OCI-LY1 (cell line): ENCODE data around the gene CFAP97.

Experiments used
- H2AFZ ChIP-seq: fragments of 200-600 bp; sonication (generic), shearing (Covaris generic); 2 replicates; pipeline ENCODE4 v1.6.0; 2014; ENCODE audit warnings: antibody characterized with exemption, mild to moderate bottlenecking, low read length
- H3F3A ChIP-seq: fragments of 200-600 bp; sonication (generic), shearing (Covaris generic); 2 replicates; pipeline ENCODE4 v1.6.0; 2014; ENCODE audit warnings: mild to moderate bottlenecking, antibody characterized with exemption, low read length, moderate library complexity; ENCODE audit not compliant: insufficient read depth
- H3K27ac ChIP-seq: fragments of 200-600 bp; sonication (generic); 2 replicates; pipeline ENCODE4 v1.5.1; 2014; ENCODE audit warnings: low read length, mixed run types, mild to moderate bottlenecking, low read depth; ENCODE audit not compliant: poor library complexity, severe bottlenecking
- H3K27me3 ChIP-seq: fragments of 200-600 bp; sonication (generic); 2 replicates; pipeline ENCODE4 v1.6.0; 2014; ENCODE audit warnings: antibody characterized with exemption, mild to moderate bottlenecking, low read length, moderate library complexity; ENCODE audit not compliant: insufficient read depth
- H3K36me3 ChIP-seq: fragments of 200-600 bp; sonication (generic); 2 replicates; pipeline ENCODE4 v1.6.1; 2014; ENCODE audit warnings: mild to moderate bottlenecking, antibody characterized with exemption, low read length, moderate library complexity, mixed read lengths; ENCODE audit not compliant: insufficient read depth
- H3K4me1 ChIP-seq: fragments of 200-600 bp; sonication (generic); 2 replicates; pipeline ENCODE4 v1.5.1; 2014; ENCODE audit warnings: mild to moderate bottlenecking, low read length, moderate library complexity; ENCODE audit not compliant: insufficient read depth, severe bottlenecking
- H3K4me2 ChIP-seq: fragments of 200-600 bp; sonication (generic), shearing (Covaris generic); 2 replicates; pipeline ENCODE4 v1.6.1; 2014; ENCODE audit warnings: low read length
- H3K4me3 ChIP-seq: fragments of 200-600 bp; sonication (generic); 2 replicates; pipeline ENCODE4 v1.5.1; 2014; ENCODE audit warnings: low read length, low read depth, mild to moderate bottlenecking, mixed read lengths; ENCODE audit not compliant: poor library complexity, severe bottlenecking
- H3K79me2 ChIP-seq: fragments of 200-600 bp; shearing (Covaris generic); 2 replicates; pipeline ENCODE4 v1.6.1; 2016; ENCODE audit warnings: mixed run types, low read length, mixed read lengths; ENCODE audit not compliant: insufficient read depth
- H3K9ac ChIP-seq: fragments of 200-600 bp; sonication (generic), shearing (Covaris generic); 2 replicates; pipeline ENCODE4 v1.6.1; 2014; ENCODE audit warnings: mild to moderate bottlenecking, low read length, mixed read lengths
- H3K9me2 ChIP-seq: fragments of 200-600 bp; sonication (generic), shearing (Covaris generic); 2 replicates; pipeline ENCODE4 v1.6.1; 2014; ENCODE audit warnings: low read depth, mild to moderate bottlenecking, low read length, mixed read lengths
- H3K9me3 ChIP-seq: fragments of 200-600 bp; shearing (Covaris generic); 2 replicates; pipeline ENCODE4 v1.6.1; 2014; ENCODE audit warnings: low read length, mixed read lengths
- H4K20me1 ChIP-seq: fragments of 200-600 bp; sonication (generic), shearing (Covaris generic); 2 replicates; pipeline ENCODE4 v1.6.0; 2016; ENCODE audit warnings: mild to moderate bottlenecking, low read length; ENCODE audit not compliant: insufficient read depth
- CTCF ChIP-seq: fragments of 200-600 bp; sonication (generic), shearing (Covaris generic); IDR thresholded peaks from 2 replicates; pipeline ENCODE4 v1.5.1; 2017; ENCODE audit warnings: mild to moderate bottlenecking, antibody characterized with exemption, low read length, moderate library complexity, mixed read lengths
- EZH2 ChIP-seq: fragments of 200-600 bp; sonication (generic), shearing (Covaris generic); IDR thresholded peaks from 2 replicates; pipeline ENCODE4 v1.8.0; 2017; ENCODE audit warnings: borderline replicate concordance, mixed run types, mild to moderate bottlenecking, antibody characterized with exemption, low read length, moderate library complexity, mixed read lengths

Gene CFAP97

GRCh38 chr4:185247151-185247550, 43.4 kb upstream of the CFAP97 start:
- H3K9me3 ChIP-seq = no peaks in the 10 kb centered on the region; the same call in 1 of the 2 replicates
- peaks cover 11% of the 10 kb centered on the region for H3K36me3 ChIP-seq
- peak overlapping the region; percentile 77 for H3K27ac ChIP-seq
- no peaks in the 10 kb centered on the region for H3K27me3 ChIP-seq
- no peaks in the 10 kb centered on the region for H4K20me1 ChIP-seq
- no peaks in the 10 kb centered on the region for H3K9me2 ChIP-seq
- no peak for TF ChIP-seq EZH2
- TF ChIP-seq CTCF = no peak
- no peak overlapping the region for H3K4me3 ChIP-seq
- no peaks in the 10 kb centered on the region for H3F3A ChIP-seq
- H2AFZ ChIP-seq = no peak overlapping the region
- no peak overlapping the region for H3K4me2 ChIP-seq
- peaks cover 84% of the 10 kb centered on the region for H3K4me1 ChIP-seq
- H3K9ac ChIP-seq = no peak overlapping the region
- peaks cover 41% of the 10 kb centered on the region for H3K79me2 ChIP-seq

GRCh38 chr4:185246453-185246852, 42.7 kb upstream of the CFAP97 start:
- Histone ChIP-seq H3K9me2 (no peaks in the 10 kb centered on the region), H3K4me2 (no peak overlapping the region; the same call in 1 of the 2 replicates), H3K79me2 (peaks cover 41% of the 10 kb centered on the region), H4K20me1 (no peaks in the 10 kb centered on the region), H3K36me3 (peaks cover 17% of the 10 kb centered on the region), H3K9me3 (peaks cover 5% of the 10 kb centered on the region; the same call in 1 of the 2 replicates), H3K4me1 (peaks cover 77% of the 10 kb centered on the region), H3K27ac (peak overlapping the region; percentile 77), H3K27me3 (no peaks in the 10 kb centered on the region), H2AFZ (no peak overlapping the region), H3K9ac (no peak overlapping the region), H3K4me3 (no peak overlapping the region), H3F3A (no peaks in the 10 kb centered on the region)
- TF ChIP-seq EZH2 (no peak), CTCF (no peak)

- TF ChIP-seq CTCF (no peak), EZH2 (no peak)
- Histone ChIP-seq H4K20me1 (no peaks in the 10 kb centered on the region), H3K9me3 (peaks cover 5% of the 10 kb centered on the region; the same call in 1 of the 2 replicates), H3K27me3 (no peaks in the 10 kb centered on the region), H3K4me1 (peaks cover 63% of the 10 kb centered on the region), H3K36me3 (peaks cover 17% of the 10 kb centered on the region), H3K79me2 (peaks cover 41% of the 10 kb centered on the region), H3K27ac (peak overlapping the region; percentile 48), H2AFZ (no peak overlapping the region), H3F3A (no peaks in the 10 kb centered on the region), H3K4me3 (no peak overlapping the region), H3K9ac (no peak overlapping the region), H3K4me2 (peak overlapping the region; percentile 25; the same call in 1 of the 2 replicates), H3K9me2 (no peaks in the 10 kb centered on the region)
Measured at GRCh38 chr4:185244763-185245162, 41.0 kb upstream of the CFAP97 start.
